Measurements from ENCODE around the gene PIGT. TPM values are rescaled to one million over a fixed set of nuclear protein-coding genes. Genes with fewer than 3 reads are reported as not detected.

PIGT gene
- total RNA-seq, 1 donor from 2014 or later: 23.8 TPM

- DNase-seq: peak; percentile 72
Measured at GRCh38 chr20:45432294-45432693, 16.4 kb downstream of the PIGT start.

DNA sequence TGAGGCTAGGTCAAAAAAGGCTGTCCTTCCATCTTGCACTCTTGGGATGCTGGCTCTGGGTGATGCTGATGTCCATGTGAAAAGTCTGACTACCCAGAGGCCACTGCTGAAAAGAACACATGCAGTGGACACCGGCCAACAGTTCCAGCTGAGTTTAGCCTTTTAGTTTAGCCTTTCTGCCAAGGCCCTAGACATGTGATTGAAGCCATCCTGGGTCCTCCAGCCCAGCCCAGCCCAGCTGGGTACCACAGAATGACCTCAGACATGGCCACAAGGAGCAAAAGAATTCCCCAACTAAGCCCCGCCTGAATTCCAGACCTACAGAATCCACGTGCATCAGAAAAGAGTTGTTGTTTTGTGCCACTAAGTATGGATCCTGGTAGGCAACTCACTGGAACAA is 17.4 kb downstream of the PIGT start:
- DNase-seq: no peak

- no peak for DNase-seq
Measured at GRCh38 chr20:45433976-45434375, 18.0 kb downstream of the PIGT start.

GRCh38 chr20:45436732-45437485 is 21.0 kb downstream of the PIGT start:
- DNase-seq: peak; percentile 92

- DNase-seq: no peak
Measured at GRCh38 chr20:45440424-45440823, 24.5 kb downstream of the PIGT start.

DNA sequence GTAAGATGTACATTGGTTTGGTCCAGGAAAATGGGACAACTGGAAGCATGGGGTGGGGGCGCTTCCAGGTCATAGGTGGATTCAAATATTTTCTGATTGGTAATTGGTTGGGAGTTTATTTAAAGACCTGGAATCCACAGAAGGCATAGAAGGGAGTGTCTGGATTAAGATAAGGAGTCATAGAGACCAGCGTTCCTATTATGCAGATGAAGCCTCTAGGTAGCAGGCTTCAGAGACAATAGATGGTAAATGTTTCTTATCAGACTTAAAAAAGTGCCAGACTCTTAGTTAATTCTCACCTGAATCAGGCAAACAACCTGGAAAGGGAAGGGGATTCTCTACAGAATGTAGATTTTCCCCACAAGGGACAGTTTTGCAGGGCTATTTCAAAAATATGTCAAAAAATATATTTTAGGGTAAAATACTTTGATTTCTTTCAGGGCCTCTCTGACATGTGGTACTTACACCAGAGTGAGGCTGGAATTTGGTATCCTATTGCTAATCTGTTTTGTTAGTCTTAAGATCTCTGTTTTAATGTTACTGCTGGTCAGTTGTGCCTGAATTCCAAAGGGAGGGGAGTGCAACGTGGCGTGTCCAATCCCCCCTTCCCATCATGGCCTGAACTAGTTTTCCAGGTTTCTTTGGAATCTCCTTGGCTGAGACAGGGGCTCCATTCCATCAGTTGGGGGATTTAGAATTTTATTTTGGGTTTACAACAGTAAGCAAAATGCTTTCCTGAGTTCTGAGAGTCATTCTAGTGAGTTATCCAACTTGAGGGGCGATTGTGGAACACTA is 25.1 kb downstream of the PIGT start:
- no peak for DNase-seq

DNA sequence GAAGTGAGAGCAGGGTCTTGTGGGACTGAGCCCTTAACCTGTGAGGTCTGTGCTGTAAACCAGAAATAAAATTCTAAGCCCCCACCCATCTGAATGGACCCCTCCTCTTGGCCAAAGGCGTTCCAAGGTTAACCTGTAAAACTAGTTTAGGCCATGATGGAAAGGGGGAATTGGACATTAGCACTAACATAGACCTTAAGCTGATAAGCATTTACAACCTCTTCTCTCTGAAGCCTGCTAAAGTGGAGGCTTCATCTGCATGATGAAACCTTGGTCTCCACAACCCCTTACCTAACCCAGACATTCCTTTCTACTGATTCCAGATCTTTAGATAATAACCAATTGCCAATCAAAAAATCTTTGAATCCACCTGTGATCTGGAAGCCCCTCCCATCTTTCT is 25.8 kb downstream of the PIGT start:
- no peak for DNase-seq

- no peak for DNase-seq
Measured at GRCh38 chr20:45444050-45444449, 28.1 kb downstream of the PIGT start.

DNA sequence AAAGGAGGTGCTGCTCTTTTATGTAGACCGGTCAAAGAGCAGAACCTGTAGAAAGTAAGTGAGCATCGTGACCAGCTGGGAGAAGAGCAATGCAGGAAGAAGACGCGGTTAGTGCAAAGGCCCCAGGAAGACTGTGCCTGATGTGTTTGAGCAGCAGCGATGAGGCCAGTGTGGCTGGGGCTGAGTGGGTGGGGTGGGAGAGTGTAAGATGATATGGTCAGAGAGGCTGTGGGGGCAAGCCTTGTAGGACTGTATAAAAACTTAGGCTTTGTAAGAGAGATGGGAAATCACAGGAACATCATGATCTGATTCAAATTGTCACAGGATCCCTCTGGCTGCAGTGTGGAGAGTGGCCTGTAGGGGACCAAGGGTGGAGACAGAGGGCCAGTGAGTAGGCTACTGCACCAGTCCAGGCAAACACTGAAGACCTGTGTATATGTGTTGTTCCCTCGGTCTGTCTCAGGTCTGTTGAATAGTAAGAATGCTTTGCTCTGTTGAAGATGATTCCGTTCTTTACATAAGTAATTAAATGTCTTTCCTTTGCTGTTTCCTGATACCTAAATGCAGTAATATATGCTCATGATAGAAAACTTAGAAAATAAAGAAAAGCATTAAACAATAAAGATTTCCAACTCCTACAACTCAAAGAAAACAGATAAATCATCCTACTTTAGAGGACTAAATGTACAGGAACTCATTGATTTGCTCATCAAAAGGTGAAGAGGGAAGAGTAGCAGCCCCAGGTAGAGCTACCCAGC is 30.0 kb downstream of the PIGT start:
- DNase-seq: peak; percentile 46

DNA sequence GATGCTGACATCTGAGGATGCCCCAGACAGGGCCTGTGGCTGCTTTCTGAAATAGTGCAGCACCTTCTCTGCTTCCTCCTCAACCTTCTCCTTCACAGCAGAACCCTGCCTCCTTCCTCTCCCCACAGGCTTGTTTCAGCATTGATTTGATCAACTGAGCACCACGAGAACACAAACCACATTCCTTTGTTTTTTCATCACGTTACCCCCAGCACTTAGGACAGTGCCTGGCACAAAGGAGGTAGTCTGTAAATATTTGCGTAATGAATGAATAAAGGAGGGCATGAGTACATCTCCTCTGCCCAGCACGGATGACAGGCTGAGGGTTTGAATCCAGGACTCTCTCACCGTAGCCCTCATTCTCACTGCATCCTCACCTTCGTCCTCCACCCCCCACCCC is 32.3 kb downstream of the PIGT start:
- DNase-seq: no peak

GRCh38 chr20:45449528-45449927 is 33.6 kb downstream of the PIGT start:
- DNase-seq: no peak

- peak; percentile 73 for DNase-seq
Measured at GRCh38 chr20:45450097-45450818, 34.3 kb downstream of the PIGT start.

DNA sequence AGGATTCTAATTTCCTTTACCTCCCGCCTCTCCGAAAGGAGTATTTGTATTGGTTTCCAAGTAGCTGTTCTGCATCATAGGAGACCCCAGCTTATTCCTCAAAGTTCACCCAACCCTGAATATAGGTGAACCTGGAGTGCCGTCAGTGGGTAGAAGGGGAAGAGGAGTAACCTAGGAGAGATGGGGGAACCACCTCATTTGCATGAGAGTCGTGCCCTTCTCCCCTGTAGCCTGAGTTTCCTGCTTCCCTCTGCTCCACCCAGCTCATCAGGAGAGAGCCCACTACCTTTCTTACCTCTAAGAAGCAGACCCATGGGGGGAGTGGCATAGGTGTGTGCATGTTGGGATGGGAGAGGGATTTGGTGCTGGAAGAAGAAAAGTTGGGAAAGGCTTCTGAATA is 36.3 kb downstream of the PIGT start:
- DNase-seq: no peak

- no peak for DNase-seq
Measured at GRCh38 chr20:45452772-45453691, 37.1 kb downstream of the PIGT start.

GRCh38 chr20:45456632-45457031 is 40.7 kb downstream of the PIGT start:
- DNase-seq: peak; percentile 52

GRCh38 chr20:45459606-45460005 is 43.7 kb downstream of the PIGT start:
- peak; percentile 6 for DNase-seq

DNA sequence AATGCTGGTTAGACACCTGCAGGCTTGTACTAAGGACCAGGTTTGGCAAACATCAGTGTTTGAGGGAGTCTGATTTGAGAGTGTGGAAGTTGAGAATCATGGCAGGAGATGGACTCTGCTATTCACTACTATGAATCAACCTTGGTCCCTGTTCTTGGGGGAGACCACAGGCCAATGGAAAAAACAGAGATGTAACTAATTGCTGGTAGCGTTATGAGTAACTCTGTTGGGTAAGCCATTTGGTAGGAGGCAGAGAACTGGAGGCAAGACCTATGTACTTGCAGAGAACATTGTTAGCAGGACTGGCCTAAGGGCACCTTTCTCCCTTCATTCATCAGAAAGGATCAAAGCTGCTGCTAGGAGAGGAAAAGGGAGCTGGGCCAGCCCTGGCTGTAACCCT is 45.3 kb downstream of the PIGT start:
- DNase-seq: no peak

DNA sequence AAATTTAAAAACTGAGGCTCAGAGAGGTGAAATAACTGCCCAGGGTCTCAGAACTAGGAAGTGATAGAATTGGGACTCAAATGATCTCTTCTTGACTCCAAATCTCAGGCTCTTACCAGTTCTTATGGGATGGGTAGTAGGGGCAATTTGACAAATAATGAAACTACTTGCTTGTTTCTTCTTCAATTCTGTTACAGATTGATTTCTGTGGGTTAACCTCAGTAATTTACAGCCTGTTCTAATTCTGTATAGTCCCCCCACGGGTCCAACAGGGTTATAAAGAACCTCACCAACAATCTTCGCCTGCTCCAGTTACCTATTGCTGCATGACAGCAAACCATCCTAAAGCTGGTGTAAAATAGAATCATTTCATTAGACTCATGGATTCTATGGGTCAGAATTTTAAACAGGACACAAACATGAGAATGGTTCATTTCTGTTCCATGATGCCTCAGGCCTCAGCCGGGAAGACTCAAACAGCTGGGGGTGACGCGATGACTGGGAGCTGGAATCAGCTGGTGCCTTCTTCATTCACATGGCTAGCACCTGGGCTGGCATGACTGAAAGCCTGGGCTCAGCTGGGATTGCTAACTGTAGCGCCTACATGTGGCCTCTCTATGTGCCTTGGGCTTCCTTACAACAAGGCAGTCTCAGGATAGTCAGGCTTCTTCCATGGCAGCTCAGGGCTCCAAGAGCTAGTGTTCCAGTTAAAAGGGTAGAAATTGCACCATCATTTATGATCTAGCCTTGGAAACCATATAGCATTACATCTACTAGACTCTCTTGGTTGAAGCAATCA is 47.0 kb downstream of the PIGT start:
- DNase-seq: no peak

DNA sequence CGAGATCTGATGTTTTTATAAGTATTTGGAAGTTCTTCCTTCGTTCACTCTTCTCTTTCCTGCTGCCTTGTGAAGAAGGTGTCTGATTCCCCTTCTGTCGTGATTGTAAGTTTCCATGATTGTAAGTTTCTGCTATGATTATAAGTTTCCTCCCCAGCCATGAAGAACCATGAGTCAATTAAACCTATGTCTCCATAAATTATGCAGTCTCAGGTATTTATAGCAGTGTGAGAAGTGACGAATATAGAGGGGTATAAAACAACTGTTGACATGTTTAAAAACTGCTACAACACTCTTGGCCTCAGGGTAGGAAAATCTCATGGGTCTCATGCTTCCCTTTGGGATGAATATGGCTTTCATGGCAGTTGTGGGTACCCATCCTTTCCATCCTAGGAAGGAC is 47.8 kb downstream of the PIGT start:
- no peak for DNase-seq

DNA sequence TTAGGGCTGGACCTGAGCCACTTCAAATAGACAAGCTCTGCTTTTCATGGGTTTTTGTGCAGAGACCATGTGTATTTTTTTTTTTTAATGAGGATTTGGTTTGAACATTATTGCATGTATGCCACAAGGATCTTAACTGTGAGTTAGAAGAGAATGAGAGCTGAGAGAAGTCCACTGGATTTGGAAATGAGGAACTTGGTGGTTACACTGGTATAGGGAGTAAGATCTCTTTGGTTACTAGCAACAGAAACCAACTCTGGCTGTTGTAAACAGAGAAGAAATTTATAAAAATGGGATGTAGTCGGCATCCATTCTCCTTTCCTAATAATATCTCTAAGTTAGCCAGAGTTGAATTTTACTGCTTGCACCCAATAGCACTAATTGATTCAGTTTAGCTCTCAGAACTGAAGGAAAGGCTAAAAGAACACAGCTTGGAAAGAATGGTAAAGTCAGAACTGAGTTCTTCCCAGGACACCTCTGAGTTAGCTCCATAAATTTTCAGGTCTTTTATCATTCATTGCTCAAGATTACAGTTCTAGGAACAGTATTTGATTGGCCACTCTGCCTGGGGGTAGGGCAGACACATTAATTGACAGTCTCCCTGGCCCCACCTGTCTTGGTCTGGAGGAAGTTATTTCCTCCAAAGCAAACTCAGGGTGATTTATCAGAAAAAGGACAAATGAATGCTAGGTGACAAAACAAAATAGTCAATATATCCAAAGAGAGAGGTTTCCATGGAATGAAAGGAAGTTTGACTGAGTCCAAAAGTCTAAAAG is 49.7 kb downstream of the PIGT start:
- DNase-seq: no peak

Measured in dermis blood vessel endothelial cell (primary cell).